Transverse colon (tissue), 4 donors: ENCODE data around the gene TLN1. TPM values are rescaled to one million over a fixed set of nuclear protein-coding genes. Genes with fewer than 3 reads are reported as not detected.
A peak's percentile ranks its signal among the peaks of the same experiment; 100 is the strongest.

ENCODE experiments used
- DNase-seq: peaks from one replicate; pipeline ENCODE4 v3.0.0-alpha.2; 2019
- H3K27ac ChIP-seq, 4 donors: fragments of 200-600 bp; sonication (generic); 2 replicates each; pipeline ENCODE4 v1.5.1; 2016 to 2018; ENCODE audit warnings: inconsistent platforms in 4 of 4
- H3K27me3 ChIP-seq: fragments of 200-600 bp; sonication (generic); 2 replicates; pipeline ENCODE4 v1.5.1; 2017; ENCODE audit warnings: inconsistent platforms
- H3K36me3 ChIP-seq, 4 donors: fragments of 200-600 bp; sonication (generic); 2 replicates each; pipeline ENCODE4 v1.5.1; 2017 to 2019; ENCODE audit warnings: inconsistent platforms in 4 of 4
- H3K4me1 ChIP-seq, 4 donors: fragments of 200-600 bp; sonication (generic); 2 replicates each; pipeline ENCODE4 v1.5.1; 2017 to 2020; ENCODE audit warnings: inconsistent platforms in 4 of 4
- H3K4me3 ChIP-seq, 4 donors: fragments of 200-600 bp; sonication (generic); 1 replicate in 1 of 4; 2 replicates in 3 of 4; pipeline versions ENCODE4 v1.5.1 to v1.6.1; 2017 to 2019; ENCODE audit warnings: inconsistent platforms in 4 of 4
- H3K9me3 ChIP-seq, 2 donors: fragments of 200-600 bp; sonication (generic); 2 replicates each; pipeline ENCODE4 v1.5.1; 2017 to 2019; ENCODE audit warnings: inconsistent platforms in 2 of 2
- EP300 ChIP-seq: sonication (generic); formaldehyde crosslinking; IDR thresholded peaks from one replicate; pipeline ENCODE4 v1.6.1; 2017; ENCODE audit warnings: antibody characterized with exemption, low read depth
- POLR2A ChIP-seq: fragments of 450-650 bp; IDR thresholded peaks from one replicate; pipeline ENCODE4 v1.6.1; 2016; ENCODE audit warnings: antibody characterized with exemption, mild to moderate bottlenecking, moderate library complexity
- POLR2AphosphoS5 ChIP-seq, 3 donors: sonication (generic); formaldehyde crosslinking; IDR thresholded peaks; one replicate each; pipeline ENCODE4 v1.6.1; 2016; ENCODE audit warnings: antibody characterized with exemption in 3 of 3
- WGBS, 2 donors: methylation state at CpG; one replicate each; pipeline ENCODE4 v1.1.5; 2018; ENCODE audit warnings: low coverage in 1 of 2; 5-methylcytosine and 5-hydroxymethylcytosine counted together
- in situ Hi-C, 4 donors: fragments of 200-750 bp; cut with MboI; loops; one replicate each; pipeline versions ENCODE4 v1.15.0 to v1.15.1; 2017; ENCODE audit warnings: low sequenced_read_pairs in 3 of 4, low pct_ligation_motif_present in 1 of 4, low pct_unique_long_range_greater_than_20kb in 1 of 4
- intact Hi-C: fragments of 100-400 bp; cut with DNase I; formaldehyde crosslinking; loops from one replicate; pipeline ENCODE4 v1.15.1; 2023; ENCODE audit warnings: low total_unique reads
- total RNA-seq, 4 donors: library from RNA; depleted of rRNA; stranded (reverse); fragments of >200 nt; gene quantifications; one replicate each; pipeline ENCODE4 v1.1.0, GENCODE V29; 2016
- TF ChIP-seq, protein P1 (sequence below), 5 experiments: fragments of 200-600 bp in 3 of 5; fragments of 450-650 bp in 2 of 5; sonication (generic) in 3 of 5; IDR thresholded peaks; 1 replicate in 2 of 5; 2 replicates in 3 of 5; pipeline ENCODE4 v1.5.1; 2016 to 2017; ENCODE audit warnings: antibody characterized with exemption in 5 of 5, inconsistent platforms in 3 of 5, mild to moderate bottlenecking in 2 of 5, moderate library complexity in 1 of 5

The TLN1 gene
- total RNA-seq, 4 donors from 2014 or later = 158 to 328 (median 177) TPM

DNA sequence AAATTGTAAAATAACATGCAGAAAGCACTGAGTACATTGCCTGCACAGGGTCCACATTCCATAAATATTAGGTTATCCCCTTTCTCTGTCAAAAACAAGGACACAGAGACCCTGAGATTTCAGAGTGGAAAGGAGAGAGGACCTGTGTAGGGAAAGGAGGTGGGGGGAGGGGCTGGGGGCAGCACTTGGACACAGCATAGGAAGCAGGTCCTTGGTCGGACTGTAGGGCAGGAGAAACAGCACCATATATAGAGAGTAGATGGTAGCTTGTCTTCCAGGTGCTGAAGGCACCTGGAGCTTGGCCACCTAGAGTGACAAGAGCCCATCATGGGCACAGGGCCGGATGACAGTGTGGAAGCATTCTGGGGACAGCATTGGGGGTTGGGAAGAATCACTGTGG is 44.7 kb downstream of the TLN1 start:
- WGBS, 2 donors = 60 to 68% methylated on average over 1 to 2 of the region's 2 CpGs
- no peak for DNase-seq
- no peaks in the 10 kb centered on the region for H3K27me3 ChIP-seq
- intact Hi-C loops (no loop called here), in situ Hi-C loops (loop anchor here in 1 of 4 donors (25.0 kb wide), 1 partner anchor 700 kb away; the partner anchor contains the start of gene DNAJB5)
- H3K27ac ChIP-seq = peak overlapping the region; percentile 85 to 95 (median 92)
- peaks cover 0 to 6% (median 0%) of the 10 kb centered on the region in 4 donors for H3K36me3 ChIP-seq
- peak overlapping the region; percentile 14 to 75 (median 58) for H3K4me3 ChIP-seq
- TF ChIP-seq, protein P1, sequence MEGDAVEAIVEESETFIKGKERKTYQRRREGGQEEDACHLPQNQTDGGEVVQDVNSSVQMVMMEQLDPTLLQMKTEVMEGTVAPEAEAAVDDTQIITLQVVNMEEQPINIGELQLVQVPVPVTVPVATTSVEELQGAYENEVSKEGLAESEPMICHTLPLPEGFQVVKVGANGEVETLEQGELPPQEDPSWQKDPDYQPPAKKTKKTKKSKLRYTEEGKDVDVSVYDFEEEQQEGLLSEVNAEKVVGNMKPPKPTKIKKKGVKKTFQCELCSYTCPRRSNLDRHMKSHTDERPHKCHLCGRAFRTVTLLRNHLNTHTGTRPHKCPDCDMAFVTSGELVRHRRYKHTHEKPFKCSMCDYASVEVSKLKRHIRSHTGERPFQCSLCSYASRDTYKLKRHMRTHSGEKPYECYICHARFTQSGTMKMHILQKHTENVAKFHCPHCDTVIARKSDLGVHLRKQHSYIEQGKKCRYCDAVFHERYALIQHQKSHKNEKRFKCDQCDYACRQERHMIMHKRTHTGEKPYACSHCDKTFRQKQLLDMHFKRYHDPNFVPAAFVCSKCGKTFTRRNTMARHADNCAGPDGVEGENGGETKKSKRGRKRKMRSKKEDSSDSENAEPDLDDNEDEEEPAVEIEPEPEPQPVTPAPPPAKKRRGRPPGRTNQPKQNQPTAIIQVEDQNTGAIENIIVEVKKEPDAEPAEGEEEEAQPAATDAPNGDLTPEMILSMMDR (IDR thresholded peaks at IDR 0.05) = no peak
- TF ChIP-seq POLR2A (no peak), POLR2AphosphoS5 (IDR thresholded peaks at IDR 0.05) (no peak), EP300 (no peak)
- H3K4me1 ChIP-seq = peaks cover 0 to 21% (median 8%) of the 10 kb centered on the region in 4 donors
- H3K9me3 ChIP-seq = no peaks in the 10 kb centered on the region

- intact Hi-C loops (no loop called here), in situ Hi-C loops (loop anchor here in 1 of 4 donors (25.0 kb wide), 1 partner anchor 699 kb away; the partner anchor contains the start of gene DNAJB5)
- TF ChIP-seq, protein P1 (IDR thresholded peaks at IDR 0.05) = no peak
- TF ChIP-seq EP300 (no peak), POLR2A (no peak), POLR2AphosphoS5 (IDR thresholded peaks at IDR 0.05) (no peak)
- peaks cover 0 to 6% (median 0%) of the 10 kb centered on the region in 4 donors for H3K36me3 ChIP-seq
- no peak for DNase-seq
- peaks cover 0 to 21% (median 7%) of the 10 kb centered on the region in 4 donors for H3K4me1 ChIP-seq
- 64 to 85% methylated on average over 7 to 11 of the region's 11 CpGs for WGBS, 2 donors
- H3K27me3 ChIP-seq = no peaks in the 10 kb centered on the region
- H3K27ac ChIP-seq = peak overlapping the region; percentile 85 to 95 (median 92)
- H3K4me3 ChIP-seq = peak overlapping the region in 3 of 4 donors; percentile 52 to 75 (median 64)
- H3K9me3 ChIP-seq = no peaks in the 10 kb centered on the region
These were observed 45.5 kb downstream of the TLN1 start for GRCh38 chr9:35686222-35687203.

- Histone ChIP-seq H3K4me1 (peaks cover 0 to 21% (median 2%) of the 10 kb centered on the region in 4 donors), H3K9me3 (no peaks in the 10 kb centered on the region), H3K4me3 (peak overlapping the region in 3 of 4 donors; percentile 11 to 75 (median 64)), H3K27me3 (no peaks in the 10 kb centered on the region), H3K36me3 (peaks cover 0 to 6% (median 0%) of the 10 kb centered on the region in 4 donors), H3K27ac (peak overlapping the region; percentile 39 to 95 (median 92))
- in situ Hi-C loops = loop anchor here in 1 of 4 donors (25.0 kb wide), 1 partner anchor 698 kb away; the partner anchor contains the start of gene DNAJB5
- TF ChIP-seq POLR2A (no peak), EP300 (no peak)
- TF ChIP-seq, protein P1 (IDR thresholded peaks at IDR 0.05) = no peak
- intact Hi-C loops = no loop called here
- no peak for DNase-seq
- 93 to 94% methylated on average over 8 to 13 of the region's 13 CpGs for WGBS, 2 donors
These were observed 46.5 kb downstream of the TLN1 start for GRCh38 chr9:35685506-35685905.

DNA sequence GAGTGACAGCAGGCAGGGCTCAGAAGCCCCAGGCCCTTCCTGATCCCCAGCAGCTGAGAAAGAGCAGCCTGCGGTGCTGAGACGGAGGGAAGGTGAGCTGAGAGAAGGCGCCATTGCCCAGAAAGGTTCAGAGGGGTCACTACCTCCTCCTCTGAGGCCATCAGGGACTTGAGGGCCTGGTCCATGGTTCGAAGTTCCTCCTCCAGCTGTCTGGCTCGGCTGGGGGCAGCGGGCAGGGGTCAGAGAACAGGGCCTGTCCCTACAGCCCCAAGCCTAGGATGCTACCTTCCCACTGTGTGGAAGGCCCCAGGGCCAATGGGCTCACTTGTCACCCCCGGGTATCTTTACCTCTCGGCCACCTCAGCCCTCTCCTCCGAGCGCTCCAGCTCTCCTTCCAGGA is 47.1 kb downstream of the TLN1 start:
- H3K9me3 ChIP-seq = no peaks in the 10 kb centered on the region
- H3K4me3 ChIP-seq = peak overlapping the region in 2 of 4 donors; percentile 11 to 75
- intact Hi-C loops (no loop called here), in situ Hi-C loops (loop anchor here in 1 of 4 donors (25.0 kb wide), 1 partner anchor 698 kb away; the partner anchor contains the start of gene DNAJB5)
- no peak for TF ChIP-seq POLR2AphosphoS5 (IDR thresholded peaks at IDR 0.05)
- H3K27ac ChIP-seq = peak overlapping the region; percentile 39 to 95 (median 92)
- no peak for DNase-seq
- WGBS, 2 donors = 89 to 100% methylated on average over 2 to 10 of the region's 10 CpGs
- peaks cover 0 to 6% (median 0%) of the 10 kb centered on the region in 4 donors for H3K36me3 ChIP-seq
- H3K4me1 ChIP-seq = peaks cover 0 to 16% (median under 1%) of the 10 kb centered on the region in 4 donors
- no peaks in the 10 kb centered on the region for H3K27me3 ChIP-seq
